Fibroblast of pulmonary artery (primary cell): ENCODE data around the gene FUT7.
A peak's percentile ranks its signal among the peaks of the same experiment; 100 is the strongest.

Experiments
- DNase-seq: peaks from one replicate; pipeline ENCODE4 v3.0.0-alpha.2; 2010; ENCODE audit warnings: low read depth
- H3K4me3 ChIP-seq: replicated peaks from 2 replicates; pipeline ENCODE4 v1.5.1; 2011; ENCODE audit warnings: low read depth, mild to moderate bottlenecking, control low read depth, low read length, moderate library complexity
- CTCF ChIP-seq: IDR thresholded peaks from 2 replicates; pipeline ENCODE4 v1.5.1; 2011; ENCODE audit warnings: mild to moderate bottlenecking, control low read depth, low read length, inconsistent platforms; ENCODE audit errors: missing control alignments

FUT7 gene, protein sequence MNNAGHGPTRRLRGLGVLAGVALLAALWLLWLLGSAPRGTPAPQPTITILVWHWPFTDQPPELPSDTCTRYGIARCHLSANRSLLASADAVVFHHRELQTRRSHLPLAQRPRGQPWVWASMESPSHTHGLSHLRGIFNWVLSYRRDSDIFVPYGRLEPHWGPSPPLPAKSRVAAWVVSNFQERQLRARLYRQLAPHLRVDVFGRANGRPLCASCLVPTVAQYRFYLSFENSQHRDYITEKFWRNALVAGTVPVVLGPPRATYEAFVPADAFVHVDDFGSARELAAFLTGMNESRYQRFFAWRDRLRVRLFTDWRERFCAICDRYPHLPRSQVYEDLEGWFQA

GRCh38 chr9:137031904-137032640 is at the start of gene FUT7:
Gene FUT7, minus strand, starts transcription at chr9:137032088. Its CDS starts 97 bp downstream, at chr9:137031991.
- H3K4me3 ChIP-seq, result no peak within 1 kb of the TSS
- no peak for DNase-seq
- TF ChIP-seq CTCF, result no peak

GRCh38 chr9:137080260-137081122 is 48.6 kb upstream of the FUT7 start:
- no peak for DNase-seq
- no peak for TF ChIP-seq CTCF
- no peak overlapping the region for H3K4me3 ChIP-seq

- no peak for DNase-seq
- TF ChIP-seq CTCF, result no peak
- H3K4me3 ChIP-seq, result no peak overlapping the region
Measured at GRCh38 chr9:137079401-137079787, 47.5 kb upstream of the FUT7 start.

DNA sequence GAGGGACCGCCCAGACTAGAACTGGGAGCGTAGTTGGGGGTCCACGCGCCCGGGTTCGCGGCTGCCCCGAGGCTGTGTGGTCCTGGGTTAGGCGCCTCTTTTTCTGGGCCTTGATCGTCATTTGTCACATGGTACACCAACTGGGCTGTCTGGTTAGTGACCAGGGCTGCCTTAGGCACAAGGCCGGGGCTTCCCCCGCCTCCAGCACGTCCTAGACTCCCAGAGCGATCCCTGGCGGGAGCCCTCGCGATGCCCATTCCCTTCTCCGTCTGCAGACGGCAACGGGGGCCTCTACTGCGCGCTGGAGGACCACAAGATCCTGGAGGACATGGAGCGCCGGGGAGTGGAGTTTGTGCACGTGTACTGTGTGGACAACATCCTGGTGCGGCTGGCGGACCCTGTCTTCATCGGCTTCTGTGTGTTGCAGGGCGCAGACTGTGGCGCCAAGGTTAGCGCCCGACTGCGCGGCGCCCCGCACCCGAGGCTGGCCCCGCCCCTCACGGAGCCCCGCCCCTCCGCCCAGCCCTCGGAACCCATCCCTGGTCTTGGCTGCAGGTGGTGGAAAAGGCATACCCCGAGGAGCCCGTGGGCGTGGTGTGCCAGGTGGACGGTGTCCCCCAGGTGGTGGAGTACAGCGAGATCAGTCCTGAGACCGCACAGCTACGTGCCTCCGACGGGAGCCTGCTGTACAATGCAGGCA is 47.0 kb upstream of the FUT7 start:
- DNase-seq, result no peak
- TF ChIP-seq CTCF, result no peak
- peak overlapping the region; percentile 72 for H3K4me3 ChIP-seq

DNA sequence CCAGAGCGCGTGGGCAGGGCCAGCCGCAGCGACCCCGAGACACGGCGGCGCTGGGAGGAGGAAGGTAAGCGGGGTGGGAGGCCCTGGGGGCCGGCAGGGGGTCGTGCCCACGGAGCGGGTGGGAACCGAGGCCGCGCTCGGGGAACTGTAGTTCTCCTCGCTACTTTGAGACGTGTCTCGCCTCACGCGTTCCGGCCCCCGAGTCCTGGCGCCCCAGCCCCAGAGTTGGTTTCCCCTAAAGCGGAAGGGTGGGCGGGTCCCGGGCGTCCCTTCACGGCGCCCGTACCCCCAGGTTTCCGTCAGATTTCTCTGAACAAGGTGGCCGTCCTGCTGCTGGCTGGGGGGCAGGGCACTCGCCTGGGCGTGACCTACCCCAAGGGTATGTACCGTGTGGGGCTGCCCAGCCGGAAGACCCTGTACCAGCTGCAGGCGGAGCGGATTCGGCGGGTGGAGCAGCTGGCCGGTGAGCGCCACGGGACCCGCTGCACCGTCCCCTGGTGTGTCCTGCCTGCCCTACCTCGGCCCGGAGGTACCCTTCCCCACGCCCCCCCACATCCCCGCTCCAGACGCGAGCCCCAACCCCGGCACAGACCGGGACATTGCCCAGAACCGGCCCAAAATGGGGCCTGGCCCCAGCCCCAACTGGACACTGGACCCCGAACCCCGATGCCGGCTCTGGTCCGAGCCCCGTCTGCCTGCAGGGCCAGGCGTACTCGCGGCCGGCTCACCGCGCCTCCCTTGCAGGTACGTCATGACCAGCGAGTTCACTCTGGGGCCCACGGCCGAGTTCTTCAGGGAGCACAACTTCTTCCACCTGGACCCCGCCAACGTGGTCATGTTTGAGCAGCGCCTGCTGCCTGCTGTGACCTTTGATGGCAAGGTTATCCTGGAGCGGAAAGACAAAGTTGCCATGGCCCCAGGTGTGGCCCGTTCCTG is 46.1 kb upstream of the FUT7 start:
- TF ChIP-seq CTCF, result no peak
- H3K4me3 ChIP-seq, result peak overlapping the region; percentile 72
- no peak for DNase-seq
